GM23248 (cell line): ENCODE measurements around the gene HRK. TPM values are rescaled to one million over a fixed set of nuclear protein-coding genes. Genes with fewer than 3 reads are reported as not detected.

Experiments used
- DNase-seq: peaks from one replicate; pipeline ENCODE4 v3.0.0-alpha.2; 2015
- H2AFZ ChIP-seq: fragments of 200-600 bp; sonication (generic); 2 replicates; pipeline ENCODE4 v1.6.1; 2016; ENCODE audit warnings: antibody characterized with exemption
- H3F3A ChIP-seq: fragments of 200-600 bp; sonication (generic); 2 replicates; pipeline ENCODE4 v1.6.1; 2016; ENCODE audit warnings: mild to moderate bottlenecking, antibody characterized with exemption, mixed run types; ENCODE audit not compliant: insufficient read depth
- H3K27ac ChIP-seq: fragments of 200-600 bp; sonication (generic); 2 replicates; pipeline ENCODE4 v1.5.1; 2016; ENCODE audit warnings: mild to moderate bottlenecking
- H3K27me3 ChIP-seq: fragments of 200-600 bp; sonication (generic); replicated peaks from 2 replicates; pipeline ENCODE4 v1.6.1; 2016; ENCODE audit warnings: mild to moderate bottlenecking; ENCODE audit not compliant: insufficient read depth
- H3K36me3 ChIP-seq: fragments of 200-600 bp; sonication (generic); 2 replicates; pipeline ENCODE4 v1.6.1; 2016; ENCODE audit warnings: low read depth, mild to moderate bottlenecking
- H3K4me1 ChIP-seq: fragments of 200-600 bp; sonication (generic); 2 replicates; pipeline ENCODE4 v1.6.1; 2016; ENCODE audit warnings: mild to moderate bottlenecking; ENCODE audit not compliant: insufficient read depth
- H3K4me2 ChIP-seq: fragments of 200-600 bp; sonication (generic); one replicate; pipeline ENCODE4 v1.6.1; 2016; ENCODE audit warnings: mild to moderate bottlenecking; ENCODE audit not compliant: unreplicated experiment
- H3K4me3 ChIP-seq: fragments of 200-600 bp; sonication (generic); 2 replicates; pipeline ENCODE4 v1.5.1; 2016; ENCODE audit warnings: mild to moderate bottlenecking
- H3K79me2 ChIP-seq: fragments of 200-600 bp; sonication (generic); 2 replicates; pipeline ENCODE4 v1.6.1; 2016; ENCODE audit warnings: mild to moderate bottlenecking; ENCODE audit not compliant: insufficient read depth
- H3K9ac ChIP-seq: fragments of 200-600 bp; sonication (generic); 2 replicates; pipeline ENCODE4 v1.6.1; 2016; ENCODE audit warnings: mild to moderate bottlenecking
- H3K9me2 ChIP-seq: fragments of 200-600 bp; sonication (generic); 2 replicates; pipeline ENCODE4 v1.6.1; 2016; ENCODE audit warnings: mixed run types, mild to moderate bottlenecking, moderate library complexity; ENCODE audit not compliant: insufficient read depth
- H3K9me3 ChIP-seq: fragments of 200-600 bp; sonication (generic); one replicate; pipeline ENCODE4 v1.6.1; 2017; ENCODE audit warnings: low read depth
- H4K20me1 ChIP-seq: fragments of 200-600 bp; sonication (generic); 2 replicates; pipeline ENCODE4 v1.6.0; 2016; ENCODE audit not compliant: insufficient read depth
- EZH2 ChIP-seq: fragments of 200-600 bp; sonication (generic); IDR thresholded peaks from 2 replicates; pipeline ENCODE4 v1.6.1; 2018; ENCODE audit warnings: antibody characterized with exemption, mild to moderate bottlenecking; ENCODE audit not compliant: insufficient read depth, poor library complexity, severe bottlenecking
- EZH2phosphoT487 ChIP-seq: fragments of 200-600 bp; sonication (generic); IDR thresholded peaks from 2 replicates; pipeline ENCODE4 v1.6.1; 2018; ENCODE audit warnings: antibody characterized with exemption, moderate library complexity, mild to moderate bottlenecking, low read depth; ENCODE audit not compliant: insufficient read depth
- WGBS, 2 experiments: methylation state at CpG; one replicate each; pipeline ENCODE4 v1.1.6; 2015 to 2017; ENCODE audit warnings: low lambda C conversion rate in 2 of 2, low coverage in 1 of 2; ENCODE audit errors: missing lambda C conversion rate in 2 of 2; 5-methylcytosine and 5-hydroxymethylcytosine counted together
- in situ Hi-C: fragments of 300-500 bp; cut with MboI; formaldehyde crosslinking; loops from 2 replicates; pipeline ENCODE4 v1.15.0; 2020
- polyA plus RNA-seq: library from polyadenylated mRNA; unstranded; fragments of >200 nt; fragmentation: Nextera tagmentation; extraction: Ambion mirVana; gene quantifications from 2 replicates; pipeline ENCODE4 v1.2.1, GENCODE V29; 2016
- total RNA-seq: library from RNA; depleted of rRNA; stranded (reverse); fragments of >200 nt; shearing (Covaris generic); gene quantifications from 2 replicates; pipeline ENCODE4 v1.2.3, GENCODE V29; 2014

Gene HRK
- total and polyA plus RNA-seq, 2 experiments from 2014 or later, result not detected

GRCh38 chr12:116855744-116856470 lies 25.3 kb downstream of the HRK start:
- Histone ChIP-seq H3K9ac (no peak overlapping the region), H4K20me1 (no peaks in the 10 kb centered on the region), H3K27ac (no peak overlapping the region), H3K36me3 (no peaks in the 10 kb centered on the region), H3K4me2 (no peak overlapping the region), H3K27me3 (peaks cover 26% of the 10 kb centered on the region), H2AFZ (no peak overlapping the region), H3F3A (no peaks in the 10 kb centered on the region), H3K79me2 (no peaks in the 10 kb centered on the region), H3K9me3 (no peaks in the 10 kb centered on the region), H3K4me1 (no peaks in the 10 kb centered on the region), H3K9me2 (no peaks in the 10 kb centered on the region), H3K4me3 (no peak overlapping the region)
- no peak for DNase-seq
- 57 to 59% methylated on average over 16 of the region's 16 CpGs for WGBS, 2 experiments
- in situ Hi-C loops, result no loop called here
- TF ChIP-seq EZH2, result no peak
- no peak for TF ChIP-seq EZH2phosphoT487

DNA sequence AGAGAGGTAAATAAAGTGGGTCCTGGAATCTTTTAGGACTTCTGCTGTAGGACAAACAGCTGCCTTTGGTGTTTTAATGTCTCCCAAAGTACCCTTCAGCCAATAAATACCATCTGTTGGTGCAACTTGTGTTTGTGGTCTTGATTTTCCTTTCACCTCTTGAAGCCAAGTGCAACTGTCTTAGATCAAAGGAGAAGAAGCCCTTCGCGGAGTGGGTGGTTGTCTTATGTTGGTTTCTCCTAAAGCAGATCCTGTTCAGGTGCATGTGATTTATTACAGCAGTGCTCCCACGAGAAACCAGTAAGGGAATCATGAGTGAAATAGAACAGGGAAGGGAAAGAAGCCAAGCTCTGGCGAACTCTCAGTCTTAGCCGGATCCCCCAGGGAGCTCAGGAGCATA lies 27.7 kb downstream of the HRK start:
- Histone ChIP-seq H3K36me3 (no peaks in the 10 kb centered on the region), H3F3A (no peaks in the 10 kb centered on the region), H3K79me2 (no peaks in the 10 kb centered on the region), H3K27me3 (peaks cover 16% of the 10 kb centered on the region), H3K27ac (no peak overlapping the region), H4K20me1 (no peaks in the 10 kb centered on the region), H3K4me3 (no peak overlapping the region), H3K9ac (no peak overlapping the region), H3K9me3 (no peaks in the 10 kb centered on the region), H2AFZ (no peak overlapping the region), H3K4me1 (no peaks in the 10 kb centered on the region), H3K4me2 (no peak overlapping the region), H3K9me2 (no peaks in the 10 kb centered on the region)
- DNase-seq, result no peak
- no peak for TF ChIP-seq EZH2
- no peak for TF ChIP-seq EZH2phosphoT487
- 4 to 11% methylated on average over 5 of the region's 5 CpGs for WGBS, 2 experiments
- in situ Hi-C loops, result no loop called here

- no peaks in the 10 kb centered on the region for H3K9me3 ChIP-seq
- H3K27me3 ChIP-seq, result peaks cover 16% of the 10 kb centered on the region
Observed at GRCh38 chr12:116852303-116852702, 28.9 kb downstream of the HRK start.

DNA sequence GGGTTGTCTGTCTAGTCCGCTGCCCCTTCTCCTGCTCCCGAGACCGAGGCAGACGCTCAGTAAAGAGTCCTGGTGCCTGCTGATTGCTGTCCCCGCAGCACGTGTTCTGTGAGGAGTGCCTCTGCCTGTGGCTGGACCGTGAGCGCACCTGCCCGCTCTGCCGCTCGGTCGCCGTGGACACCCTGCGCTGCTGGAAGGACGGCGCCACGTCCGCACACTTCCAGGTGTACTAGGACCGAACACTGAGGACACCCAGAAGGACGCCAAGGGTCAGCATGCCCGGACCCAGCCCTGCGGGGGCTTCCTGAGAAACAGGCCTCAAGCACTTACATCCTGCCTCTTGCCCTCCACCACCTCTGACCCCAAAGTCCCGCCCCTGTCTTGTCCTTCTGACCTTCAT lies 32.0 kb downstream of the HRK start:
- H3K27me3 ChIP-seq, result peaks cover 16% of the 10 kb centered on the region
- no peaks in the 10 kb centered on the region for H4K20me1 ChIP-seq
- H3K27ac ChIP-seq, result no peak overlapping the region
- no peak overlapping the region for H3K4me2 ChIP-seq
- H3K9me3 ChIP-seq, result no peaks in the 10 kb centered on the region
- no peaks in the 10 kb centered on the region for H3F3A ChIP-seq
- H3K9ac ChIP-seq, result no peak overlapping the region
- no peak for DNase-seq
- no peaks in the 10 kb centered on the region for H3K9me2 ChIP-seq
- H3K36me3 ChIP-seq, result no peaks in the 10 kb centered on the region
- no peak overlapping the region for H3K4me3 ChIP-seq
- no peak for TF ChIP-seq EZH2phosphoT487
- no peak for TF ChIP-seq EZH2
- H3K79me2 ChIP-seq, result no peaks in the 10 kb centered on the region
- in situ Hi-C loops, result no loop called here
- no peaks in the 10 kb centered on the region for H3K4me1 ChIP-seq
- WGBS, 2 experiments, result 81 to 82% methylated on average over 13 to 23 of the region's 23 CpGs
- H2AFZ ChIP-seq, result no peak overlapping the region

More at GRCh38 chr12:116852303-116852702, 28.9 kb downstream of the HRK start:
- no peaks in the 10 kb centered on the region for H3K79me2 ChIP-seq
- H3F3A ChIP-seq, result no peaks in the 10 kb centered on the region
- TF ChIP-seq EZH2, result no peak
- TF ChIP-seq EZH2phosphoT487, result no peak
- no peak overlapping the region for H3K27ac ChIP-seq
- no peak for DNase-seq
- no peak overlapping the region for H3K4me3 ChIP-seq
- in situ Hi-C loops, result no loop called here
- no peaks in the 10 kb centered on the region for H3K4me1 ChIP-seq
- no peak overlapping the region for H2AFZ ChIP-seq
- no peaks in the 10 kb centered on the region for H4K20me1 ChIP-seq
- no peak overlapping the region for H3K9ac ChIP-seq
- H3K36me3 ChIP-seq, result no peaks in the 10 kb centered on the region
- 35 to 41% methylated on average over 6 of the region's 6 CpGs for WGBS, 2 experiments
- H3K4me2 ChIP-seq, result no peak overlapping the region
- H3K9me2 ChIP-seq, result no peaks in the 10 kb centered on the region

DNA sequence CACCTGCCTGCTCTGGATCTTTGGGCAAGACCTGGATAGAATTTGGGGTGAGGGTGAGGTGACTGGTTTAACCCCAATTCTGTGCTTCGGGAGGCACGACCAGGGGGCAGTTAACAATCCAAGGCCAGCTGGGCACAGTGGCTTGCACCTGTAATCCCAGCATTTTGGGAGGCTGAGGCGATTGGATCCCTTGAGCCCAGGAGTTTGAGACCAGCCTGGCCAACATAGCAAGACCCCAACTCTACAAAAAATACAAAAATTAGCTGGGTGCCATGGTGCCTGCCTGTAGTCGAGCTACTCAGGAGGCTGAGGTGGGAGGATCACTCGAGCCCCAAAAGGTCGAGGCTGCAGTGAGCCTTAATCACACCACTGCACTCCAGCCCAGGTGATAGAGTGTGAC lies 38.2 kb downstream of the HRK start:
- TF ChIP-seq EZH2, result no peak
- H3K36me3 ChIP-seq, result no peaks in the 10 kb centered on the region
- no peaks in the 10 kb centered on the region for H3K9me2 ChIP-seq
- no peaks in the 10 kb centered on the region for H3K27me3 ChIP-seq
- in situ Hi-C loops, result no loop called here
- no peak overlapping the region for H3K4me2 ChIP-seq
- H3K27ac ChIP-seq, result no peak overlapping the region
- no peak for DNase-seq
- no peaks in the 10 kb centered on the region for H3K9me3 ChIP-seq
- no peaks in the 10 kb centered on the region for H3K79me2 ChIP-seq
- H2AFZ ChIP-seq, result no peak overlapping the region
- H3K4me3 ChIP-seq, result no peak overlapping the region
- H3F3A ChIP-seq, result no peaks in the 10 kb centered on the region
- no peaks in the 10 kb centered on the region for H3K4me1 ChIP-seq
- no peaks in the 10 kb centered on the region for H4K20me1 ChIP-seq
- H3K9ac ChIP-seq, result no peak overlapping the region
- WGBS, 2 experiments, result 39 to 46% methylated on average over 6 of the region's 6 CpGs
